CMK (cell line): Measurements from ENCODE around the gene LIPC.

Experiments used
- DNase-seq: peaks from one replicate; pipeline ENCODE4 v3.0.0-alpha.2; 2010; ENCODE audit warnings: low read depth

The LIPC gene

GRCh38 chr15:58431221-58432149, at the start of gene LIPC:
LIPC (plus strand) TSS chr15:58431991; CDS start chr15:58432033, 42 bp downstream.
- no peak for DNase-seq

- no peak for DNase-seq
These were observed 47.9 kb upstream of the LIPC start for GRCh38 chr15:58383876-58384275.

- DNase-seq = no peak
These were observed 47.1 kb upstream of the LIPC start for GRCh38 chr15:58384667-58385066.

- DNase-seq = no peak
These were observed 45.7 kb upstream of the LIPC start for GRCh38 chr15:58386081-58386480.

- DNase-seq = no peak
These were observed 45.1 kb upstream of the LIPC start for GRCh38 chr15:58386641-58387040.

GRCh38 chr15:58387130-58387529, 44.7 kb upstream of the LIPC start:
- no peak for DNase-seq

- no peak for DNase-seq
These were observed 43.6 kb upstream of the LIPC start for GRCh38 chr15:58388211-58388610.

GRCh38 chr15:58390118-58390517, 41.7 kb upstream of the LIPC start:
- no peak for DNase-seq

GRCh38 chr15:58390655-58391054, 41.1 kb upstream of the LIPC start:
- no peak for DNase-seq

- no peak for DNase-seq
These were observed 40.7 kb upstream of the LIPC start for GRCh38 chr15:58391088-58391487.

- no peak for DNase-seq
These were observed 39.6 kb upstream of the LIPC start for GRCh38 chr15:58392141-58392540.

GRCh38 chr15:58392611-58393161, 39.1 kb upstream of the LIPC start:
- DNase-seq = no peak

GRCh38 chr15:58393241-58393662, 38.5 kb upstream of the LIPC start:
- no peak for DNase-seq

- no peak for DNase-seq
These were observed 35.6 kb upstream of the LIPC start for GRCh38 chr15:58396181-58396580.

GRCh38 chr15:58398071-58398470, 33.7 kb upstream of the LIPC start:
- DNase-seq = no peak

- DNase-seq = no peak
These were observed 33.1 kb upstream of the LIPC start for GRCh38 chr15:58398643-58399042.

GRCh38 chr15:58399739-58400138, 32.1 kb upstream of the LIPC start:
- peak; percentile 33 for DNase-seq

- DNase-seq = no peak
These were observed 30.5 kb upstream of the LIPC start for GRCh38 chr15:58401276-58401675.

GRCh38 chr15:58401991-58402649, 29.7 kb upstream of the LIPC start:
- DNase-seq = no peak

- no peak for DNase-seq
These were observed 28.2 kb upstream of the LIPC start for GRCh38 chr15:58403581-58403980.

- no peak for DNase-seq
These were observed 27.8 kb upstream of the LIPC start for GRCh38 chr15:58404020-58404419.

GRCh38 chr15:58404722-58405121, 27.1 kb upstream of the LIPC start:
- no peak for DNase-seq

GRCh38 chr15:58405865-58406264, 25.9 kb upstream of the LIPC start:
- DNase-seq = no peak
